GM18520 (cell line): ENCODE data around the gene HDAC9.
"Not testable (repeated sequence)": the region's sequence is repeated elsewhere in the genome, so short reads cannot be mapped to it uniquely, and the experiment has no call there.

Experiments used
- ATAC-seq: cut with Tn5 transposase; IDR thresholded peaks from one replicate; pipeline ENCODE4 v1.9.1; 2021; ENCODE audit not compliant: unreplicated experiment

The HDAC9 gene

GRCh38 chr7:18995811-18996426, 500.4 kb downstream of the HDAC9 start:
- ATAC-seq, result no peak

- ATAC-seq, result no peak
Measured at GRCh38 chr7:18996583-18996982, 501.0 kb downstream of the HDAC9 start.

GRCh38 chr7:18997477-18998150, 502.1 kb downstream of the HDAC9 start:
- ATAC-seq, result no peak

- no peak for ATAC-seq
Measured at GRCh38 chr7:19000410-19000809, 504.9 kb downstream of the HDAC9 start.

- no peak for ATAC-seq
Measured at GRCh38 chr7:19001854-19002253, 506.3 kb downstream of the HDAC9 start.

- no peak for ATAC-seq
Measured at GRCh38 chr7:19009241-19009935, 513.8 kb downstream of the HDAC9 start.

- ATAC-seq, result no peak
Measured at GRCh38 chr7:19009936-19010280, 514.4 kb downstream of the HDAC9 start.

GRCh38 chr7:19011212-19011611, 515.7 kb downstream of the HDAC9 start:
- no peak for ATAC-seq

- no peak for ATAC-seq
Measured at GRCh38 chr7:19015098-19015497, 519.5 kb downstream of the HDAC9 start.

- ATAC-seq, result no peak
Measured at GRCh38 chr7:19016140-19016539, 520.6 kb downstream of the HDAC9 start.

GRCh38 chr7:19017374-19017773, 521.8 kb downstream of the HDAC9 start:
- ATAC-seq, result no peak

GRCh38 chr7:19020062-19020461, 524.5 kb downstream of the HDAC9 start:
- ATAC-seq, result no peak

GRCh38 chr7:19020711-19021110, 525.2 kb downstream of the HDAC9 start:
- ATAC-seq, result no peak

- ATAC-seq, result no peak
Measured at GRCh38 chr7:19023477-19023876, 527.9 kb downstream of the HDAC9 start.

GRCh38 chr7:19024261-19024660, 528.7 kb downstream of the HDAC9 start:
- no peak for ATAC-seq

GRCh38 chr7:19026888-19027287, 531.3 kb downstream of the HDAC9 start:
- ATAC-seq, result no peak

GRCh38 chr7:19030281-19030680, 534.7 kb downstream of the HDAC9 start:
- ATAC-seq, result no peak

GRCh38 chr7:19032942-19033341, 537.4 kb downstream of the HDAC9 start:
- not testable (repeated sequence) for ATAC-seq

- peak; percentile 67 for ATAC-seq
Measured at GRCh38 chr7:19051767-19052375, 556.3 kb downstream of the HDAC9 start.
